Upper lobe of left lung (tissue), 4 donors: Measurements from ENCODE around the gene DPYD.

ENCODE experiments used
- POLR2AphosphoS5 ChIP-seq, 2 donors: sonication (generic); formaldehyde crosslinking; IDR thresholded peaks; one replicate each; pipeline ENCODE4 v1.5.1; 2017; ENCODE audit warnings: antibody characterized with exemption in 2 of 2
- TF ChIP-seq, protein P1 (sequence below), 6 experiments: fragments of 450-650 bp in 4 of 6; fragments of 200-600 bp in 2 of 6; sonication (generic) in 2 of 6; IDR thresholded peaks; one replicate each; pipeline ENCODE4 v1.5.1; 2016 to 2019; ENCODE audit warnings: antibody characterized with exemption in 6 of 6

DNA sequence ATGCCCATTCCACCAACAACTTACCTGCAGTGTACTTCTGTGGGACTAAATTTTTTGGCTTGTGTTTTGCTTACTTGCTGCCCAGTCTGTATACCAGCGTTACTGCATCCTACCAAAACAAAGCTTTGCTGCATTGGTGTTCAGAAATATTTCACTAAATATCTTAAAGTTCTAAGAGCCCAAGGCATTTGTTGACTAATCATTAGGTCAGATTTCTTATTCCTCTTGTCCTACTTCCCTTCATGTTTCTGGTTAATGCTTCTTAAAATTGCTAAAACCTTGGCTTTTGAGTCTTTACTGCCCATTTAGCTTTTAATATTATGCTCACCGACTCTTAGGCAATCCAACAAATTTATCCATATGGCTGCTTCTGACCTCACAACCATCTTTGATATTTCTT lies 161.8 kb downstream of the DPYD start:
- TF ChIP-seq, protein P1, sequence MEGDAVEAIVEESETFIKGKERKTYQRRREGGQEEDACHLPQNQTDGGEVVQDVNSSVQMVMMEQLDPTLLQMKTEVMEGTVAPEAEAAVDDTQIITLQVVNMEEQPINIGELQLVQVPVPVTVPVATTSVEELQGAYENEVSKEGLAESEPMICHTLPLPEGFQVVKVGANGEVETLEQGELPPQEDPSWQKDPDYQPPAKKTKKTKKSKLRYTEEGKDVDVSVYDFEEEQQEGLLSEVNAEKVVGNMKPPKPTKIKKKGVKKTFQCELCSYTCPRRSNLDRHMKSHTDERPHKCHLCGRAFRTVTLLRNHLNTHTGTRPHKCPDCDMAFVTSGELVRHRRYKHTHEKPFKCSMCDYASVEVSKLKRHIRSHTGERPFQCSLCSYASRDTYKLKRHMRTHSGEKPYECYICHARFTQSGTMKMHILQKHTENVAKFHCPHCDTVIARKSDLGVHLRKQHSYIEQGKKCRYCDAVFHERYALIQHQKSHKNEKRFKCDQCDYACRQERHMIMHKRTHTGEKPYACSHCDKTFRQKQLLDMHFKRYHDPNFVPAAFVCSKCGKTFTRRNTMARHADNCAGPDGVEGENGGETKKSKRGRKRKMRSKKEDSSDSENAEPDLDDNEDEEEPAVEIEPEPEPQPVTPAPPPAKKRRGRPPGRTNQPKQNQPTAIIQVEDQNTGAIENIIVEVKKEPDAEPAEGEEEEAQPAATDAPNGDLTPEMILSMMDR (IDR thresholded peaks at IDR 0.05) = no peak
- no peak for TF ChIP-seq POLR2AphosphoS5 (IDR thresholded peaks at IDR 0.05)
